ENCODE measurements around the gene BTG2.

BTG2 gene

GRCh38 chr1:203287898-203288297 lies 17.4 kb upstream of the BTG2 start:
- Histone ChIP-seq H2BK5ac (ENCODE audit: low read length) (no peak overlapping the region), H3K4ac (ENCODE audit: low read length) (no peak overlapping the region), H3K27me3 (ENCODE audit: control insufficient read depth in 3 of 3, insufficient read depth in 3 of 3, low read depth in 1 of 3, low read length in 3 of 3) (peaks cover 0 to 8% (median 0%) of the 10 kb centered on the region in 3 experiments), H3K4me2 (ENCODE audit: insufficient read depth, low read length, poor library complexity, severe bottlenecking) (no peak overlapping the region), H4K8ac (ENCODE audit: low read depth, low read length) (no peak overlapping the region), H3K9me3 (replicated peaks in 1 of 2; ENCODE audit: control insufficient read depth in 2 of 2, insufficient read depth in 1 of 2, low read depth in 1 of 2, low read length in 2 of 2) (no peaks in the 10 kb centered on the region), H3K14ac (ENCODE audit: low read length) (no peak overlapping the region), H4K91ac (ENCODE audit: low read depth, low read length, poor library complexity) (no peak overlapping the region), H3K4me1 (ENCODE audit: control insufficient read depth in 2 of 2, insufficient read depth in 1 of 2, low read depth in 1 of 2, low read length in 2 of 2) (peaks cover 37 to 41% of the 10 kb centered on the region in 2 donors), H2AFZ (ENCODE audit: low read length) (peak overlapping the region; percentile 69), H3K23ac (ENCODE audit: low read depth, low read length, poor library complexity) (no peak overlapping the region), H3K4me3 (ENCODE audit: low read length in 2 of 2) (no peak overlapping the region), H2BK15ac (ENCODE audit: low read length) (no peak overlapping the region), H3K9ac (ENCODE audit: low read depth, low read length, poor library complexity) (no peak overlapping the region), H3K79me1 (ENCODE audit: low read depth, low read length) (no peaks in the 10 kb centered on the region), H3K36me3 (replicated peaks in 1 of 2; ENCODE audit: control insufficient read depth in 2 of 2, insufficient read depth in 2 of 2, low read length in 2 of 2) (no peaks in the 10 kb centered on the region), H2BK12ac (ENCODE audit: low read length) (no peak overlapping the region), H2AK5ac (ENCODE audit: low read depth, low read length) (peak overlapping the region; percentile 48), H3K27ac (replicated peaks; ENCODE audit: low read length) (no peak overlapping the region), H2BK120ac (ENCODE audit: low read depth, low read length) (no peak overlapping the region), H3K18ac (ENCODE audit: low read length) (peak overlapping the region; percentile 50)
- WGBS, 2 donors (ENCODE audit: extremely low coverage in 2 of 2, insufficient read length in 2 of 2, insufficient replicate concordance in 1 of 2), result no CpG with 5 or more reads among the region's 5 CpGs
- no peak for DNase-seq (ENCODE audit: low spot score)

- H3K4me2 ChIP-seq (ENCODE audit: insufficient read depth, low read length, poor library complexity, severe bottlenecking), result no peak overlapping the region
- no peak overlapping the region for H2AK5ac ChIP-seq (ENCODE audit: low read depth, low read length)
- no peak overlapping the region for H3K27ac ChIP-seq (replicated peaks; ENCODE audit: low read length)
- H3K14ac ChIP-seq (ENCODE audit: low read length), result no peak overlapping the region
- no peak overlapping the region for H2BK12ac ChIP-seq (ENCODE audit: low read length)
- no CpG with 5 or more reads among the region's 7 CpGs for WGBS, 2 donors (ENCODE audit: extremely low coverage in 2 of 2, insufficient read length in 2 of 2, insufficient replicate concordance in 1 of 2)
- H2BK120ac ChIP-seq (ENCODE audit: low read depth, low read length), result no peak overlapping the region
- H3K4me1 ChIP-seq (ENCODE audit: control insufficient read depth in 2 of 2, insufficient read depth in 1 of 2, low read depth in 1 of 2, low read length in 2 of 2), result peaks cover 37 to 40% of the 10 kb centered on the region in 2 donors
- H2BK15ac ChIP-seq (ENCODE audit: low read length), result no peak overlapping the region
- H4K91ac ChIP-seq (ENCODE audit: low read depth, low read length, poor library complexity), result no peak overlapping the region
- H3K79me1 ChIP-seq (ENCODE audit: low read depth, low read length), result no peaks in the 10 kb centered on the region
- no peak overlapping the region for H3K23ac ChIP-seq (ENCODE audit: low read depth, low read length, poor library complexity)
- DNase-seq (ENCODE audit: low spot score), result no peak
- H2AFZ ChIP-seq (ENCODE audit: low read length), result no peak overlapping the region
- peaks cover 0 to 5% (median 0%) of the 10 kb centered on the region in 3 experiments for H3K27me3 ChIP-seq (ENCODE audit: control insufficient read depth in 3 of 3, insufficient read depth in 3 of 3, low read depth in 1 of 3, low read length in 3 of 3)
- no peak overlapping the region for H4K8ac ChIP-seq (ENCODE audit: low read depth, low read length)
- H3K36me3 ChIP-seq (replicated peaks in 1 of 2; ENCODE audit: control insufficient read depth in 2 of 2, insufficient read depth in 2 of 2, low read length in 2 of 2), result no peaks in the 10 kb centered on the region
- no peak overlapping the region for H3K18ac ChIP-seq (ENCODE audit: low read length)
- no peak overlapping the region for H2BK5ac ChIP-seq (ENCODE audit: low read length)
- no peaks in the 10 kb centered on the region for H3K9me3 ChIP-seq (replicated peaks in 1 of 2; ENCODE audit: control insufficient read depth in 2 of 2, insufficient read depth in 1 of 2, low read depth in 1 of 2, low read length in 2 of 2)
- H3K4ac ChIP-seq (ENCODE audit: low read length), result no peak overlapping the region
- no peak overlapping the region for H3K9ac ChIP-seq (ENCODE audit: low read depth, low read length, poor library complexity)
- no peak overlapping the region for H3K4me3 ChIP-seq (ENCODE audit: low read length in 2 of 2)
Measured at GRCh38 chr1:203288400-203288799, 16.9 kb upstream of the BTG2 start.

GRCh38 chr1:203289281-203289981 lies 15.9 kb upstream of the BTG2 start:
- H3K18ac ChIP-seq (ENCODE audit: low read length), result peak overlapping the region; percentile 60
- DNase-seq (ENCODE audit: low spot score), result no peak

GRCh38 chr1:203289982-203290260 lies 15.4 kb upstream of the BTG2 start:
- Histone ChIP-seq H3K27ac (replicated peaks; ENCODE audit: low read length) (no peak overlapping the region), H3K4me3 (ENCODE audit: low read length in 2 of 2) (no peak overlapping the region), H3K27me3 (ENCODE audit: control insufficient read depth in 3 of 3, insufficient read depth in 3 of 3, low read depth in 1 of 3, low read length in 3 of 3) (peaks cover 0 to 6% (median 0%) of the 10 kb centered on the region in 3 experiments), H3K23ac (ENCODE audit: low read depth, low read length, poor library complexity) (peak overlapping the region; percentile 38), H2BK5ac (ENCODE audit: low read length) (no peak overlapping the region), H3K9me3 (replicated peaks in 1 of 2; ENCODE audit: control insufficient read depth in 2 of 2, insufficient read depth in 1 of 2, low read depth in 1 of 2, low read length in 2 of 2) (no peaks in the 10 kb centered on the region), H2AK5ac (ENCODE audit: low read depth, low read length) (peak overlapping the region; percentile 30), H3K4ac (ENCODE audit: low read length) (no peak overlapping the region), H4K8ac (ENCODE audit: low read depth, low read length) (no peak overlapping the region), H3K4me1 (ENCODE audit: control insufficient read depth in 2 of 2, insufficient read depth in 1 of 2, low read depth in 1 of 2, low read length in 2 of 2) (peaks cover 37 to 40% of the 10 kb centered on the region in 2 donors), H2BK12ac (ENCODE audit: low read length) (no peak overlapping the region), H3K14ac (ENCODE audit: low read length) (peak overlapping the region; percentile 26), H2BK120ac (ENCODE audit: low read depth, low read length) (no peak overlapping the region), H4K91ac (ENCODE audit: low read depth, low read length, poor library complexity) (no peak overlapping the region), H3K18ac (ENCODE audit: low read length) (peak overlapping the region; percentile 91), H3K36me3 (replicated peaks in 1 of 2; ENCODE audit: control insufficient read depth in 2 of 2, insufficient read depth in 2 of 2, low read length in 2 of 2) (no peaks in the 10 kb centered on the region), H3K79me1 (ENCODE audit: low read depth, low read length) (no peaks in the 10 kb centered on the region), H3K4me2 (ENCODE audit: insufficient read depth, low read length, poor library complexity, severe bottlenecking) (peak overlapping the region; percentile 59), H2BK15ac (ENCODE audit: low read length) (no peak overlapping the region), H2AFZ (ENCODE audit: low read length) (peak overlapping the region; percentile 89), H3K9ac (ENCODE audit: low read depth, low read length, poor library complexity) (no peak overlapping the region)
- DNase-seq (ENCODE audit: low spot score), result no peak
- WGBS, 2 donors (ENCODE audit: extremely low coverage in 2 of 2, insufficient read length in 2 of 2, insufficient replicate concordance in 1 of 2), result no CpG with 5 or more reads among the region's 2 CpGs

More at GRCh38 chr1:203289281-203289981, 15.9 kb upstream of the BTG2 start:
- Histone ChIP-seq H2BK15ac (ENCODE audit: low read length) (no peak overlapping the region), H3K23ac (ENCODE audit: low read depth, low read length, poor library complexity) (no peak overlapping the region), H3K27ac (replicated peaks; ENCODE audit: low read length) (no peak overlapping the region), H3K27me3 (ENCODE audit: control insufficient read depth in 3 of 3, insufficient read depth in 3 of 3, low read depth in 1 of 3, low read length in 3 of 3) (peaks cover 0 to 5% (median 0%) of the 10 kb centered on the region in 3 experiments), H2BK5ac (ENCODE audit: low read length) (no peak overlapping the region), H3K4me2 (ENCODE audit: insufficient read depth, low read length, poor library complexity, severe bottlenecking) (no peak overlapping the region), H3K14ac (ENCODE audit: low read length) (no peak overlapping the region), H2BK12ac (ENCODE audit: low read length) (no peak overlapping the region), H3K4me3 (ENCODE audit: low read length in 2 of 2) (no peak overlapping the region), H3K9ac (ENCODE audit: low read depth, low read length, poor library complexity) (no peak overlapping the region), H3K9me3 (replicated peaks in 1 of 2; ENCODE audit: control insufficient read depth in 2 of 2, insufficient read depth in 1 of 2, low read depth in 1 of 2, low read length in 2 of 2) (no peaks in the 10 kb centered on the region), H4K91ac (ENCODE audit: low read depth, low read length, poor library complexity) (no peak overlapping the region), H3K4ac (ENCODE audit: low read length) (no peak overlapping the region), H3K79me1 (ENCODE audit: low read depth, low read length) (no peaks in the 10 kb centered on the region), H2BK120ac (ENCODE audit: low read depth, low read length) (no peak overlapping the region), H2AFZ (ENCODE audit: low read length) (peak overlapping the region; percentile 89), H3K36me3 (replicated peaks in 1 of 2; ENCODE audit: control insufficient read depth in 2 of 2, insufficient read depth in 2 of 2, low read length in 2 of 2) (no peaks in the 10 kb centered on the region), H4K8ac (ENCODE audit: low read depth, low read length) (no peak overlapping the region), H3K4me1 (ENCODE audit: control insufficient read depth in 2 of 2, insufficient read depth in 1 of 2, low read depth in 1 of 2, low read length in 2 of 2) (peaks cover 37 to 40% of the 10 kb centered on the region in 2 donors), H2AK5ac (ENCODE audit: low read depth, low read length) (no peak overlapping the region)
- no CpG with 5 or more reads among the region's 12 CpGs for WGBS, 2 donors (ENCODE audit: extremely low coverage in 2 of 2, insufficient read length in 2 of 2, insufficient replicate concordance in 1 of 2)

All from neuronal stem cell (in vitro differentiated cells).